ENCODE results near the gene TPT1. TPM values are rescaled to one million over a fixed set of nuclear protein-coding genes. Genes with fewer than 3 reads are reported as not detected.

TPT1 gene
- total and polyA plus RNA-seq, 9 of the 15 experiments (the other 6 are each of a cell fraction or from before 2014, with no cell fraction given): 602 to 2,508 (median 1,784) TPM

- intact Hi-C loops (cut with micrococcal nuclease) (no loop called here), in situ Hi-C loops (cut with MboI) (no loop called here)
- no peak for TF ChIP-seq SAFB (IDR thresholded peaks at IDR 0.05; ENCODE audit: borderline replicate concordance, low read depth, low read length)
- peak; percentile 85 for TF ChIP-seq CHD1 (IDR thresholded peaks at IDR 0.05; ENCODE audit: low read length)
- no peak for TF ChIP-seq SNRNP70 (optimal IDR thresholded peaks at IDR 0.05; ENCODE audit: low read depth, low read length)
- no peak for TF ChIP-seq SMC3 (conservative IDR thresholded peaks at IDR 0.05; ENCODE audit: insufficient read depth, low read depth, low read length)
- TF ChIP-seq, protein P1, sequence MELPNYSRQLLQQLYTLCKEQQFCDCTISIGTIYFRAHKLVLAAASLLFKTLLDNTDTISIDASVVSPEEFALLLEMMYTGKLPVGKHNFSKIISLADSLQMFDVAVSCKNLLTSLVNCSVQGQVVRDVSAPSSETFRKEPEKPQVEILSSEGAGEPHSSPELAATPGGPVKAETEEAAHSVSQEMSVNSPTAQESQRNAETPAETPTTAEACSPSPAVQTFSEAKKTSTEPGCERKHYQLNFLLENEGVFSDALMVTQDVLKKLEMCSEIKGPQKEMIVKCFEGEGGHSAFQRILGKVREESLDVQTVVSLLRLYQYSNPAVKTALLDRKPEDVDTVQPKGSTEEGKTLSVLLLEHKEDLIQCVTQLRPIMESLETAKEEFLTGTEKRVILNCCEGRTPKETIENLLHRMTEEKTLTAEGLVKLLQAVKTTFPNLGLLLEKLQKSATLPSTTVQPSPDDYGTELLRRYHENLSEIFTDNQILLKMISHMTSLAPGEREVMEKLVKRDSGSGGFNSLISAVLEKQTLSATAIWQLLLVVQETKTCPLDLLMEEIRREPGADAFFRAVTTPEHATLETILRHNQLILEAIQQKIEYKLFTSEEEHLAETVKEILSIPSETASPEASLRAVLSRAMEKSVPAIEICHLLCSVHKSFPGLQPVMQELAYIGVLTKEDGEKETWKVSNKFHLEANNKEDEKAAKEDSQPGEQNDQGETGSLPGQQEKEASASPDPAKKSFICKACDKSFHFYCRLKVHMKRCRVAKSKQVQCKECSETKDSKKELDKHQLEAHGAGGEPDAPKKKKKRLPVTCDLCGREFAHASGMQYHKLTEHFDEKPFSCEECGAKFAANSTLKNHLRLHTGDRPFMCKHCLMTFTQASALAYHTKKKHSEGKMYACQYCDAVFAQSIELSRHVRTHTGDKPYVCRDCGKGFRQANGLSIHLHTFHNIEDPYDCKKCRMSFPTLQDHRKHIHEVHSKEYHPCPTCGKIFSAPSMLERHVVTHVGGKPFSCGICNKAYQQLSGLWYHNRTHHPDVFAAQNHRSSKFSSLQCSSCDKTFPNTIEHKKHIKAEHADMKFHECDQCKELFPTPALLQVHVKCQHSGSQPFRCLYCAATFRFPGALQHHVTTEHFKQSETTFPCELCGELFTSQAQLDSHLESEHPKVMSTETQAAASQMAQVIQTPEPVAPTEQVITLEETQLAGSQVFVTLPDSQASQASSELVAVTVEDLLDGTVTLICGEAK (IDR thresholded peaks at IDR 0.05): no peak
- TF ChIP-seq, protein P1 (CRISPR knock-in tag; IDR thresholded peaks at IDR 0.05): no peak
- TF ChIP-seq ARHGAP35 (IDR thresholded peaks at IDR 0.05; ENCODE audit: partially characterized antibody): no peak
- ATAC-seq (no peak), DNase-seq (ENCODE audit: extremely low read depth in 1 of 4, low spot score in 3 of 4) (no peak), FAIRE-seq (no peak)
- no TSS peak for BruUV-seq (replicated peaks)
- Histone ChIP-seq H3K9ac (ENCODE audit: insufficient read depth in 1 of 2, low read depth in 2 of 2, low read length in 2 of 2) (peak overlapping the region; percentile 83 to 94; a peak in 3 of 4 replicates), H3K4me2 (ENCODE audit: insufficient read depth, low read length) (peak overlapping the region; percentile 90), H4K20me1 (replicated peaks; ENCODE audit: control insufficient read depth, insufficient read depth, low read length) (peaks cover 43% of the 10 kb centered on the region), H3K9me1 (ENCODE audit: control insufficient read depth, insufficient read depth, low read length) (no peaks in the 10 kb centered on the region), H3K36me3 (ENCODE audit: control insufficient read depth, insufficient read depth, low read length) (peaks cover 61% of the 10 kb centered on the region), H3K9me3 (replicated peaks; ENCODE audit: control insufficient read depth, insufficient read depth, low read depth, low read length) (no peaks in the 10 kb centered on the region), H3K27me3 (ENCODE audit: control insufficient read depth in 2 of 2, insufficient read depth in 2 of 2, low read length in 2 of 2) (no peaks in the 10 kb centered on the region), H2AFZ (ENCODE audit: low read depth, low read length) (no peak overlapping the region), H3K79me2 (ENCODE audit: control insufficient read depth, insufficient read depth, low read length) (peaks cover 71% of the 10 kb centered on the region), H3K27ac (ENCODE audit: extremely low read depth, low read depth, low read length) (peak overlapping the region; percentile 99), H3K4me1 (replicated peaks in 1 of 2; ENCODE audit: control insufficient read depth in 2 of 2, insufficient read depth in 2 of 2, low read length in 2 of 2) (peaks cover 8 to 9% of the 10 kb centered on the region in 2 experiments), H3K4me3 (peak overlapping the region; percentile 96)
- WGBS (ENCODE audit: insufficient coverage, low coverage, missing lambda C conversion rate): under 1% methylated on average over 11 of the region's 11 CpGs
- POLR2A ChIA-PET: interaction anchor here (0.7 to 3.9 kb wide), 7 partner anchors 9 to 298 kb away, joined by 3 to 27 read pairs (median 4); partner anchors contain the start of gene SLC25A30
- CTCF ChIA-PET (ENCODE audit: low intra/inter-chr PET ratio): no interaction called here
These were observed 1.1 kb downstream of the TPT1 start for GRCh38 chr13:45339867-45340266.
